ENCODE data around the gene SPPL2C. TPM values are rescaled to one million over a fixed set of nuclear protein-coding genes. Genes with fewer than 3 reads are reported as not detected.

Gene SPPL2C
- total and polyA plus RNA-seq, 2 of the 13 experiments (the other 11 are each of a cell fraction or from before 2014, with no cell fraction given): not detected

GRCh38 chr17:45867702-45868101 is 23.0 kb downstream of the SPPL2C start (continued):
- TF ChIP-seq USF2 (IDR thresholded peaks at IDR 0.05; ENCODE audit: low read depth, low read length) (0 out of 2 replicates have a peak, but pooled peaks have one; percentile 28), USF2 (CRISPR knock-in tag; IDR thresholded peaks at IDR 0.05; ENCODE audit: borderline replicate concordance) (no peak; the same call in 1 of the 2 replicates), NFYB (CRISPR knock-in tag; IDR thresholded peaks at IDR 0.05) (peak; percentile 55), CREB1 (IDR thresholded peaks at IDR 0.05) (no peak), CREB1 (CRISPR knock-in tag; IDR thresholded peaks at IDR 0.05) (0 out of 2 replicates have a peak, but pooled peaks have one; percentile 19)

DNA sequence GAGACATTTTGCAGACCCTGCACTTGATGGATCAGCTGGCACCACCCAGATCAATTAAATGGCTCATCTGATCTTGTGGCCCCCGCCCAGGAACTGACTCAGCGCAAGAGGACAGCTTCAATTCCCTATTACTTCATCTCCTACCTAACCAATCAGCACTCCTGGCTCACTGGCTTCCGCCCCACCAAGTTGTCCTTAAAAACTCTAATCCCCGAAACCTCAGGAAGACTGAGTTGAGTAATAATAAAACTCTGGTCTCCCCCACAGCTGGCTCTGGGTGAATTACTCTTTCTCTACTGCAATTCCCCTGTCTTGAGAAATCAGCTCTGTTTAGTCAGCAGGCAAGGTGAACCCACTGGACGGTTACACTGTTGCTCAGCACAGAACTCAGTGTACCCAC is 23.6 kb downstream of the SPPL2C start:
- Histone ChIP-seq H3K36me3 (replicated peaks in 1 of 2; ENCODE audit: control insufficient read depth in 1 of 2, insufficient read depth in 2 of 2, low read length in 2 of 2) (no peaks in the 10 kb centered on the region), H3K27me3 (ENCODE audit: control insufficient read depth in 1 of 2, insufficient read depth in 2 of 2, low read length in 2 of 2) (peaks cover 9 to 70% of the 10 kb centered on the region in 2 experiments; a peak in 4 of 5 replicates), H2AFZ (ENCODE audit: low read length) (no peak overlapping the region), H3K9me3 (ENCODE audit: low read length) (no peaks in the 10 kb centered on the region), H3K9ac (ENCODE audit: insufficient read depth, low read depth, low read length) (no peak overlapping the region), H3K27ac (ENCODE audit: extremely low read length, insufficient read depth, low read length) (no peak overlapping the region), H3K79me2 (ENCODE audit: insufficient read depth, low read length) (no peaks in the 10 kb centered on the region), H4K20me1 (ENCODE audit: insufficient read depth, low read length) (no peaks in the 10 kb centered on the region), H3K4me3 (replicated peaks in 1 of 3; ENCODE audit: insufficient read depth in 1 of 3, low read depth in 2 of 3, low read length in 3 of 3) (no peak overlapping the region), H3K4me2 (ENCODE audit: low read depth, low read length) (no peak overlapping the region), H3K4me1 (ENCODE audit: insufficient read depth, low read length) (no peaks in the 10 kb centered on the region)
- no peak for ATAC-seq
- ChIA-PET CTCF (ENCODE audit: low intra/inter-chr PET ratio, low total read pairs) (no interaction called here), POLR2A (no interaction called here)
- BruUV-seq (replicated peaks): no TSS peak
- WGBS (ENCODE audit: low lambda C conversion rate): 34% methylated on average over 5 of the region's 5 CpGs
- FAIRE-seq: no peak
- in situ Hi-C loops (cut with HindIII; ENCODE audit: extremely low pct_ligation_motif_present, low pct_unique_long_range_greater_than_20kb): no loop called here
- DNase-seq (ENCODE audit: low spot score): no peak
- intact Hi-C loops (cut with micrococcal nuclease; ENCODE audit: unreplicated experiment): no loop called here
- TF ChIP-seq JDP2 (CRISPR knock-in tag; IDR thresholded peaks at IDR 0.05; ENCODE audit: borderline replicate concordance): no peak
- no peak for TF ChIP-seq ZNF883 (CRISPR knock-in tag; IDR thresholded peaks at IDR 0.05; ENCODE audit: not compliant biosample characterization)
- TF ChIP-seq ZNF234 (CRISPR knock-in tag; conservative IDR thresholded peaks at IDR 0.05): no peak
- TF ChIP-seq ZNF747 (CRISPR knock-in tag; IDR thresholded peaks at IDR 0.05; ENCODE audit: borderline replicate concordance): no peak
- TF ChIP-seq PLSCR1 (CRISPR knock-in tag; IDR thresholded peaks at IDR 0.05; ENCODE audit: borderline replicate concordance): no peak
- no peak for TF ChIP-seq ZNF383 (CRISPR knock-in tag; IDR thresholded peaks at IDR 0.05; ENCODE audit: borderline replicate concordance)
- TF ChIP-seq TEF (CRISPR knock-in tag; IDR thresholded peaks at IDR 0.05): no peak
- TF ChIP-seq RFXANK (CRISPR knock-in tag; IDR thresholded peaks at IDR 0.05): no peak
- no peak for TF ChIP-seq CENPBD1 (CRISPR knock-in tag; IDR thresholded peaks at IDR 0.05; ENCODE audit: borderline replicate concordance, low read depth)
- no peak for TF ChIP-seq ZNF496 (CRISPR knock-in tag; IDR thresholded peaks at IDR 0.05; ENCODE audit: insufficient replicate concordance)
- no peak for TF ChIP-seq ZNF644 (CRISPR knock-in tag; IDR thresholded peaks at IDR 0.05; ENCODE audit: low read depth)
- TF ChIP-seq, protein P1, sequence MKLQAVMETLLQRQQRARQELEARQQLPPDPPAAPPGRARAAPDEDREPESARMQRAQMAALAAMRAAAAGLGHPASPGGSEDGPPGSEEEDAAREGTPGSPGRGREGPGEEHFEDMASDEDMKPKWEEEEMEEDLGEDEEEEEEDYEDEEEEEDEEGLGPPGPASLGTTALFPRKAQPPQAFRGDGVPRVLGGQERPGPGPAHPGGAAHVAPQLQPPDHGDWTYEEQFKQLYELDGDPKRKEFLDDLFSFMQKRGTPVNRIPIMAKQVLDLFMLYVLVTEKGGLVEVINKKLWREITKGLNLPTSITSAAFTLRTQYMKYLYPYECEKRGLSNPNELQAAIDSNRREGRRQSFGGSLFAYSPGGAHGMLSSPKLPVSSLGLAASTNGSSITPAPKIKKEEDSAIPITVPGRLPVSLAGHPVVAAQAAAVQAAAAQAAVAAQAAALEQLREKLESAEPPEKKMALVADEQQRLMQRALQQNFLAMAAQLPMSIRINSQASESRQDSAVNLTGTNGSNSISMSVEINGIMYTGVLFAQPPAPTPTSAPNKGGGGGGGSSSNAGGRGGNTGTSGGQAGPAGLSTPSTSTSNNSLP (IDR thresholded peaks at IDR 0.05; ENCODE audit: low read depth, low read length): no peak
- TF ChIP-seq FOXJ3 (CRISPR knock-in tag; IDR thresholded peaks at IDR 0.05; ENCODE audit: borderline replicate concordance): no peak
- TF ChIP-seq ERF (CRISPR knock-in tag; IDR thresholded peaks at IDR 0.05): no peak
- TF ChIP-seq THAP11 (CRISPR knock-in tag; IDR thresholded peaks at IDR 0.05): no peak

Measured in HepG2 (cell line).